A549 (cell line): ENCODE results near the gene DACH1. TPM values are rescaled to one million over a fixed set of nuclear protein-coding genes. Genes with fewer than 3 reads are reported as not detected.

Source experiments
- ATAC-seq, 2 experiments: fragments of 200-7000 bp in 1 of 2; fragments of >200 bp in 1 of 2; cut with Nextera tagmentation in 1 of 2; cut with Tn5 transposase in 1 of 2; 3 replicates each; pipeline versions ENCODE4 v1.8.0 to v1.9.1; 2018 to 2020; ENCODE audit warnings: mild to moderate bottlenecking in 1 of 2, moderate library complexity in 1 of 2
- CTCF ChIA-PET: fragments of 300-600 bp; sonication (Branson Sonifier 250); formaldehyde crosslinking; extraction: SDS; loops from one replicate; lab custom pipeline; 2021; ENCODE audit warnings: antibody characterized with exemption, inconsistent platforms; lab: Yijun Ruan, JAX
- POLR2A ChIA-PET: fragments of 350-600 bp; formaldehyde crosslinking; extraction: SDS; loops from one replicate; lab custom pipeline; 2021; ENCODE audit warnings: antibody characterized with exemption, inconsistent platforms; lab: Yijun Ruan, JAX
- DNase-seq, 2 experiments: peaks; one replicate each; pipeline versions ENCODE4 v3.0.0 to v3.0.0-alpha.2; 2011 to 2016; ENCODE audit warnings: low read depth in 1 of 2, low spot score in 1 of 2
- FAIRE-seq: peaks from 2 replicates; lab custom pipeline; 2011; peaks lifted over from hg19 to GRCh38; lab: Jason Lieb, UNC
- H3K27ac ChIP-seq, 2 experiments: fragments of >200 bp; sonication (Bioruptor Twin); formaldehyde crosslinking; 3 replicates each; pipeline ENCODE4 v1.5.1; 2016 to 2017
- H3K4me1 ChIP-seq: fragments of >200 bp; sonication (Bioruptor Twin); formaldehyde crosslinking; 3 replicates; pipeline ENCODE4 v1.6.1; 2016
- H3K4me2 ChIP-seq: fragments of >200 bp; sonication (Bioruptor Twin); formaldehyde crosslinking; 3 replicates; pipeline ENCODE4 v1.6.1; 2016
- H3K4me3 ChIP-seq: fragments of >200 bp; sonication (Bioruptor Twin); formaldehyde crosslinking; 3 replicates; pipeline ENCODE4 v1.5.1; 2016
- H3K9me3 ChIP-seq: fragments of >200 bp; sonication (Bioruptor Twin); formaldehyde crosslinking; 3 replicates; pipeline ENCODE4 v1.6.1; 2016
- ATOH8 ChIP-seq: fragments of 250-450 bp; sonication (Bioruptor Pico); IDR thresholded peaks from 2 replicates; pipeline ENCODE4 v1.5.0; 2020; ENCODE audit warnings: low read depth, mild to moderate bottlenecking, moderate library complexity
- BCL3 ChIP-seq: fragments of >200 bp; sonication (Bioruptor Twin); formaldehyde crosslinking; IDR thresholded peaks from 3 replicates; pipeline ENCODE4 v1.6.1; 2016
- BHLHE40 ChIP-seq: IDR thresholded peaks from 2 replicates; pipeline ENCODE4 v1.6.1; 2012; ENCODE audit warnings: low read depth, low read length, inconsistent platforms
- CEBPB ChIP-seq, 2 experiments: fragments of >200 bp in 1 of 2; sonication (Bioruptor Twin) in 1 of 2; formaldehyde crosslinking in 1 of 2; IDR thresholded peaks; 2 replicates each; pipeline ENCODE4 v1.6.1; 2012 to 2016
- CTCF ChIP-seq: fragments of >200 bp; sonication (Bioruptor Twin); formaldehyde crosslinking; IDR thresholded peaks from 3 replicates; pipeline ENCODE4 v1.5.1; 2016
- ELK1 ChIP-seq: fragments of 150-350 bp; IDR thresholded peaks from 2 replicates; pipeline ENCODE4 v1.6.1; 2014; ENCODE audit warnings: low read depth, mild to moderate bottlenecking, low read length
- EP300 ChIP-seq, 2 experiments: fragments of >200 bp; sonication (Bioruptor Twin); formaldehyde crosslinking; IDR thresholded peaks; 2 replicates in 1 of 2; 3 replicates in 1 of 2; pipeline ENCODE4 v1.6.1; 2016 to 2017
- ESRRA ChIP-seq: fragments of 150-350 bp; IDR thresholded peaks from 2 replicates; pipeline ENCODE4 v1.6.1; 2014; ENCODE audit warnings: mild to moderate bottlenecking, low read length, borderline replicate concordance
- FOSL2 ChIP-seq, 2 experiments: fragments of 450-650 bp in 1 of 2; fragments of >200 bp in 1 of 2; sonication (Bioruptor Twin) in 1 of 2; formaldehyde crosslinking; IDR thresholded peaks; 2 replicates each; pipeline versions ENCODE4 v1.5.0 to v1.6.1; 2016 to 2020; ENCODE audit warnings: mild to moderate bottlenecking in 1 of 2, moderate library complexity in 1 of 2
- GATA3 ChIP-seq: IDR thresholded peaks from 2 replicates; pipeline ENCODE4 v1.6.1; 2012; ENCODE audit warnings: borderline replicate concordance
- HEYL ChIP-seq: fragments of 250-450 bp; sonication (Bioruptor Pico); IDR thresholded peaks from 2 replicates; pipeline ENCODE4 v1.8.0; 2021; ENCODE audit warnings: mild to moderate bottlenecking, moderate library complexity
- HOXA7 ChIP-seq: fragments of 250-450 bp; sonication (Bioruptor Pico); IDR thresholded peaks from 2 replicates; pipeline ENCODE4 v1.5.0; 2020; ENCODE audit warnings: mild to moderate bottlenecking, moderate library complexity
- HOXB13 ChIP-seq: fragments of 250-450 bp; sonication (Bioruptor Pico); IDR thresholded peaks from 2 replicates; pipeline ENCODE4 v1.5.0; 2020; ENCODE audit warnings: low read depth, mild to moderate bottlenecking, moderate library complexity
- JUNB ChIP-seq: fragments of >200 bp; sonication (Bioruptor Twin); formaldehyde crosslinking; IDR thresholded peaks from 2 replicates; pipeline ENCODE4 v1.6.1; 2016
- RCOR1 ChIP-seq: fragments of 150-350 bp; IDR thresholded peaks from 2 replicates; pipeline ENCODE4 v1.6.1; 2014; ENCODE audit warnings: antibody characterized with exemption, low read length, low read depth
- REST ChIP-seq: fragments of 200-600 bp; sonication (generic); IDR thresholded peaks from 2 replicates; pipeline ENCODE4 v1.6.1; 2016; ENCODE audit warnings: antibody characterized with exemption, mild to moderate bottlenecking, moderate library complexity
- RFX5 ChIP-seq: fragments of 450-650 bp; IDR thresholded peaks from 2 replicates; pipeline ENCODE4 v1.7.1; 2014; ENCODE audit warnings: antibody characterized with exemption, mild to moderate bottlenecking, moderate library complexity
- SMC3 ChIP-seq: fragments of >200 bp; sonication (Bioruptor Twin); formaldehyde crosslinking; IDR thresholded peaks from 3 replicates; pipeline ENCODE4 v1.6.1; 2018; ENCODE audit warnings: inconsistent platforms
- TFCP2L1 ChIP-seq: fragments of 250-450 bp; sonication (Bioruptor Pico); IDR thresholded peaks from 2 replicates; pipeline ENCODE4 v1.5.0; 2021; ENCODE audit warnings: mild to moderate bottlenecking
- USF2 ChIP-seq: fragments of 450-650 bp; IDR thresholded peaks from 2 replicates; pipeline ENCODE4 v1.6.1; 2014; ENCODE audit warnings: antibody characterized with exemption
- WGBS: methylation state at CpG from one replicate; pipeline ENCODE4 v1.1.6; 2017; ENCODE audit errors: missing lambda C conversion rate; 5-methylcytosine and 5-hydroxymethylcytosine counted together
- polyA plus RNA-seq, 4 experiments: library from polyadenylated mRNA; depleted of rRNA in 3 of 4; stranded (reverse); fragments of >200 nt; fragmentation: RNase III in 1 of 4; extraction: RNeasy Plus Mini Kit Qiagen cat#74134 plus additional on column Dnase treatment in 1 of 4; gene quantifications; 2 replicates in 3 of 4; 3 replicates in 1 of 4; pipeline ENCODE4 v1.2.3, GENCODE V29; 2011 to 2017

DACH1 gene
- polyA plus RNA-seq, 2 of the 4 experiments (the other 2 are of a cell fraction), result not detected

- no peak overlapping the region for H3K27ac ChIP-seq
- ATAC-seq (no peak), DNase-seq (no peak), FAIRE-seq (no peak)
- TF ChIP-seq FOSL2 (IDR thresholded peaks at IDR 0.05), result no peak
- no peak for TF ChIP-seq FOSL2 (CRISPR knock-in tag; IDR thresholded peaks at IDR 0.05)
- TF ChIP-seq BCL3, result no peak
- TF ChIP-seq BHLHE40, result no peak
- no peak for TF ChIP-seq USF2
- no peak for TF ChIP-seq GATA3
- CTCF ChIA-PET, result no interaction called here
- H3K9me3 ChIP-seq, result no peaks in the 10 kb centered on the region
- no peak overlapping the region for H3K4me2 ChIP-seq
- H3K4me1 ChIP-seq, result no peaks in the 10 kb centered on the region
- WGBS, result 25% methylated on average over 6 of the region's 6 CpGs
- POLR2A ChIA-PET, result no interaction called here
- no peak overlapping the region for H3K4me3 ChIP-seq
Observed at GRCh38 chr13:71578048-71578447, 289.0 kb downstream of the DACH1 start.

GRCh38 chr13:71577127-71577526 lies 289.9 kb downstream of the DACH1 start:
- H3K4me3 ChIP-seq, result no peak overlapping the region
- WGBS, result 7% methylated on average over 2 of the region's 2 CpGs
- no peak for TF ChIP-seq BCL3
- TF ChIP-seq RCOR1, result no peak
- TF ChIP-seq EP300 (IDR thresholded peaks at IDR 0.05), result no peak
- no peak for TF ChIP-seq TFCP2L1 (CRISPR knock-in tag)
- no peak for TF ChIP-seq GATA3
- no peak for TF ChIP-seq JUNB
- no peak for TF ChIP-seq HOXB13 (CRISPR knock-in tag)
- TF ChIP-seq RFX5, result no peak
- TF ChIP-seq HOXA7 (CRISPR knock-in tag), result no peak
- TF ChIP-seq CEBPB (IDR thresholded peaks at IDR 0.05), result no peak
- ATAC-seq, result no peak
- no peak overlapping the region for H3K4me2 ChIP-seq
- ChIA-PET CTCF (no interaction called here), POLR2A (no interaction called here)
- H3K4me1 ChIP-seq, result no peaks in the 10 kb centered on the region
- no peaks in the 10 kb centered on the region for H3K9me3 ChIP-seq
- no peak for DNase-seq
- no peak for FAIRE-seq
- H3K27ac ChIP-seq, result no peak overlapping the region

GRCh38 chr13:71576571-71576970 lies 290.4 kb downstream of the DACH1 start:
- ChIA-PET CTCF (no interaction called here), POLR2A (no interaction called here)
- FAIRE-seq, result no peak
- ATAC-seq, result no peak
- Histone ChIP-seq H3K9me3 (no peaks in the 10 kb centered on the region), H3K4me1 (no peaks in the 10 kb centered on the region), H3K4me2 (no peak overlapping the region), H3K27ac (no peak overlapping the region), H3K4me3 (no peak overlapping the region)
- 0% methylated on average over 1 of the region's 1 CpG for WGBS
- DNase-seq, result no peak
- no peak for TF ChIP-seq SMC3
- no peak for TF ChIP-seq HEYL
- no peak for TF ChIP-seq ATOH8
- no peak for TF ChIP-seq CTCF
- TF ChIP-seq ELK1, result no peak
- no peak for TF ChIP-seq REST
- no peak for TF ChIP-seq ESRRA
- no peak for TF ChIP-seq RCOR1
